Right lobe of liver (tissue), 4 donors: ENCODE results near the gene RSAD1.

Experiments used
- CTCF ChIP-seq, 4 donors: fragments of 200-600 bp in 3 of 4; fragments of 450-650 bp in 1 of 4; IDR thresholded peaks; one replicate each; pipeline versions ENCODE4 v1.5.1 to v1.8.0; 2016 to 2022; ENCODE audit warnings: antibody characterized with exemption in 4 of 4, mild to moderate bottlenecking in 2 of 4
- POLR2A ChIP-seq: fragments of 450-650 bp; IDR thresholded peaks from one replicate; pipeline ENCODE4 v1.6.1; 2017; ENCODE audit warnings: antibody characterized with exemption, mild to moderate bottlenecking
- donor health status: DM: no; HTN: no; CAD: no.
- donor health status: DM: no; HTN: no; CAD: no.
- donor health status: DM: no; HTN: yes; CAD: no.

GRCh38 chr17:50467855-50468303 lies 10.8 kb upstream of the RSAD1 start:
- TF ChIP-seq CTCF (IDR thresholded peaks at IDR 0.05) (no peak), POLR2A (no peak)
